Activated T-helper 1 cell treated with anti-CD3 and anti-CD28 coated beads, Interleukin-12 subunit alpha, Interleukin-12 subunit beta, Interleukin-2, Interleukin-4 antibody, amounts not matched to agents 30 ng/mL and 10 ng/mL and 1 ng/mL, durations not matched to agents 14 hours and 24 hours and 36 hours (primary cell): Measurements from ENCODE around the gene SLC10A4. TPM values are rescaled to one million over a fixed set of nuclear protein-coding genes. Genes with fewer than 3 reads are reported as not detected.
"Not testable (repeated sequence)": the region's sequence is repeated elsewhere in the genome, so short reads cannot be mapped to it uniquely, and the experiment has no call there.

Experiments used
- DNase-seq: peaks from one replicate; pipeline ENCODE4 v3.0.0; 2021; ENCODE audit warnings: low spot score
- H3K27ac Mint-ChIP-seq: one replicate; pipeline ENCODE4 v1.8.0; 2021; ENCODE audit warnings: mild to moderate bottlenecking, mixed read lengths
- H3K27me3 Mint-ChIP-seq: one replicate; pipeline ENCODE4 v1.8.0; 2022; ENCODE audit warnings: mild to moderate bottlenecking, moderate library complexity, mixed read lengths; ENCODE audit not compliant: insufficient read depth
- H3K36me3 Mint-ChIP-seq: one replicate; pipeline ENCODE4 v1.8.0; 2021; ENCODE audit warnings: low read depth, mixed read lengths
- H3K4me1 Mint-ChIP-seq: one replicate; pipeline ENCODE4 v1.8.0; 2021; ENCODE audit warnings: low read depth, mixed read lengths
- H3K4me3 Mint-ChIP-seq: one replicate; pipeline ENCODE4 v1.8.0; 2021; ENCODE audit warnings: mild to moderate bottlenecking, moderate library complexity, mixed read lengths
- H3K9me3 Mint-ChIP-seq: one replicate; pipeline ENCODE4 v1.8.0; 2021; ENCODE audit warnings: mixed read lengths
- intact Hi-C: fragments of 100-400 bp; cut with micrococcal nuclease; formaldehyde crosslinking; loops from one replicate; pipeline ENCODE4 v1.15.1; 2024
- total RNA-seq: library from RNA; stranded (reverse); gene quantifications from 2 replicates; pipeline ENCODE4 v1.2.3, GENCODE V29; 2022

Gene SLC10A4
- 0.10 TPM in 1 of 2 replicates, not detected in the other for total RNA-seq

GRCh38 chr4:48483006-48483776 lies at the start of gene SLC10A4:
TSS of gene SLC10A4 (plus strand) at chr4:48483343. CDS start at chr4:48483562, 219 bp downstream.
- H3K36me3 Mint-ChIP-seq: peaks cover 3% of the 10 kb centered on the region
- peak within 1 kb of the TSS; percentile 55 for H3K4me3 Mint-ChIP-seq
- H3K4me1 Mint-ChIP-seq: peaks cover 20% of the 10 kb centered on the region
- H3K27me3 Mint-ChIP-seq: peaks cover 69% of the 10 kb centered on the region
- intact Hi-C loops: no loop called here
- H3K9me3 Mint-ChIP-seq: no peaks in the 10 kb centered on the region
- no peak for DNase-seq
- no peak within 1 kb of the TSS for H3K27ac Mint-ChIP-seq

- peaks cover 8% of the 10 kb centered on the region for H3K4me1 Mint-ChIP-seq
- intact Hi-C loops: no loop called here
- H3K4me3 Mint-ChIP-seq: no peak overlapping the region
- H3K36me3 Mint-ChIP-seq: peaks cover 2% of the 10 kb centered on the region
- no peak overlapping the region for H3K27ac Mint-ChIP-seq
- no peak for DNase-seq
- no peaks in the 10 kb centered on the region for H3K9me3 Mint-ChIP-seq
- peaks cover 18% of the 10 kb centered on the region for H3K27me3 Mint-ChIP-seq
Measured at GRCh38 chr4:48436318-48436717, 46.8 kb upstream of the SLC10A4 start.

GRCh38 chr4:48439988-48440387 lies 43.2 kb upstream of the SLC10A4 start:
- intact Hi-C loops: no loop called here
- Mint-ChIP-seq H3K4me1 (no peaks in the 10 kb centered on the region), H3K4me3 (no peak overlapping the region)

GRCh38 chr4:48440914-48441313 lies 42.2 kb upstream of the SLC10A4 start:
- H3K27ac Mint-ChIP-seq, DNase-seq, H3K4me1 Mint-ChIP-seq, H3K4me3 Mint-ChIP-seq, H3K36me3 Mint-ChIP-seq, H3K9me3 Mint-ChIP-seq, intact Hi-C loops: not testable (repeated sequence)
- peaks cover 20% of the 10 kb centered on the region for H3K27me3 Mint-ChIP-seq

More at GRCh38 chr4:48439988-48440387, 43.2 kb upstream of the SLC10A4 start:
- no peak for DNase-seq
- Mint-ChIP-seq H3K27ac (no peak overlapping the region), H3K9me3 (no peaks in the 10 kb centered on the region), H3K36me3 (no peaks in the 10 kb centered on the region), H3K27me3 (peaks cover 20% of the 10 kb centered on the region)

- H3K4me3 Mint-ChIP-seq: no peak overlapping the region
- intact Hi-C loops: loop anchor here (1.0 kb wide), 2 partner anchors 101 to 518 kb away; no protein-coding TSS in a partner anchor
- no peaks in the 10 kb centered on the region for H3K36me3 Mint-ChIP-seq
- DNase-seq: no peak
- peaks cover 6% of the 10 kb centered on the region for H3K27me3 Mint-ChIP-seq
- H3K4me1 Mint-ChIP-seq: no peaks in the 10 kb centered on the region
- no peaks in the 10 kb centered on the region for H3K9me3 Mint-ChIP-seq
- no peak overlapping the region for H3K27ac Mint-ChIP-seq
Measured at GRCh38 chr4:48445704-48446103, 37.4 kb upstream of the SLC10A4 start.

- Mint-ChIP-seq H3K4me3 (no peak overlapping the region), H3K4me1 (no peaks in the 10 kb centered on the region), H3K27me3 (peaks cover 2% of the 10 kb centered on the region), H3K36me3 (no peaks in the 10 kb centered on the region), H3K9me3 (no peaks in the 10 kb centered on the region), H3K27ac (no peak overlapping the region)
- DNase-seq: no peak
- intact Hi-C loops: no loop called here
Measured at GRCh38 chr4:48446642-48447041, 36.5 kb upstream of the SLC10A4 start.

- Mint-ChIP-seq H3K27me3 (no peaks in the 10 kb centered on the region), H3K4me3 (no peak overlapping the region), H3K36me3 (no peaks in the 10 kb centered on the region), H3K9me3 (no peaks in the 10 kb centered on the region), H3K4me1 (no peaks in the 10 kb centered on the region), H3K27ac (no peak overlapping the region)
- DNase-seq: no peak
- intact Hi-C loops: no loop called here
Measured at GRCh38 chr4:48449151-48449550, 34.0 kb upstream of the SLC10A4 start.

- no peak overlapping the region for H3K4me3 Mint-ChIP-seq
- H3K9me3 Mint-ChIP-seq: no peaks in the 10 kb centered on the region
- DNase-seq: no peak
- H3K27ac Mint-ChIP-seq: no peak overlapping the region
- H3K4me1 Mint-ChIP-seq: no peaks in the 10 kb centered on the region
- no peaks in the 10 kb centered on the region for H3K36me3 Mint-ChIP-seq
- intact Hi-C loops: no loop called here
- H3K27me3 Mint-ChIP-seq: peaks cover 4% of the 10 kb centered on the region
Measured at GRCh38 chr4:48450740-48451139, 32.4 kb upstream of the SLC10A4 start.

- H3K9me3 Mint-ChIP-seq, H3K4me3 Mint-ChIP-seq, H3K36me3 Mint-ChIP-seq, intact Hi-C loops, DNase-seq, H3K27ac Mint-ChIP-seq, H3K27me3 Mint-ChIP-seq, H3K4me1 Mint-ChIP-seq: not testable (repeated sequence)
Measured at GRCh38 chr4:48451656-48452055, 31.5 kb upstream of the SLC10A4 start.

GRCh38 chr4:48454591-48454990 lies 28.6 kb upstream of the SLC10A4 start:
- no peaks in the 10 kb centered on the region for H3K9me3 Mint-ChIP-seq
- H3K27ac Mint-ChIP-seq: no peak overlapping the region
- DNase-seq: no peak
- intact Hi-C loops: no loop called here
- no peaks in the 10 kb centered on the region for H3K4me1 Mint-ChIP-seq
- peaks cover 13% of the 10 kb centered on the region for H3K27me3 Mint-ChIP-seq
- H3K36me3 Mint-ChIP-seq: no peaks in the 10 kb centered on the region
- no peak overlapping the region for H3K4me3 Mint-ChIP-seq

GRCh38 chr4:48461000-48461399 lies 22.1 kb upstream of the SLC10A4 start:
- Mint-ChIP-seq H3K36me3 (no peaks in the 10 kb centered on the region), H3K27me3 (peaks cover 7% of the 10 kb centered on the region), H3K4me1 (no peaks in the 10 kb centered on the region), H3K9me3 (no peaks in the 10 kb centered on the region), H3K27ac (no peak overlapping the region), H3K4me3 (no peak overlapping the region)
- DNase-seq: no peak
- intact Hi-C loops: no loop called here

- no peak for DNase-seq
- H3K9me3 Mint-ChIP-seq: no peaks in the 10 kb centered on the region
- intact Hi-C loops: no loop called here
- H3K4me3 Mint-ChIP-seq: no peak overlapping the region
- H3K27me3 Mint-ChIP-seq: peaks cover 6% of the 10 kb centered on the region
- H3K36me3 Mint-ChIP-seq: no peaks in the 10 kb centered on the region
- H3K27ac Mint-ChIP-seq: no peak overlapping the region
- no peaks in the 10 kb centered on the region for H3K4me1 Mint-ChIP-seq
Measured at GRCh38 chr4:48462363-48462762, 20.8 kb upstream of the SLC10A4 start.

GRCh38 chr4:48467442-48467841 lies 15.7 kb upstream of the SLC10A4 start:
- H3K27me3 Mint-ChIP-seq: peaks cover 7% of the 10 kb centered on the region
- H3K36me3 Mint-ChIP-seq: no peaks in the 10 kb centered on the region
- DNase-seq: no peak
- intact Hi-C loops: no loop called here
- no peaks in the 10 kb centered on the region for H3K4me1 Mint-ChIP-seq
- no peak overlapping the region for H3K27ac Mint-ChIP-seq
- H3K4me3 Mint-ChIP-seq: no peak overlapping the region
- no peaks in the 10 kb centered on the region for H3K9me3 Mint-ChIP-seq

- H3K36me3 Mint-ChIP-seq: no peaks in the 10 kb centered on the region
- H3K27ac Mint-ChIP-seq: no peak overlapping the region
- intact Hi-C loops: no loop called here
- no peaks in the 10 kb centered on the region for H3K4me1 Mint-ChIP-seq
- no peak for DNase-seq
- no peaks in the 10 kb centered on the region for H3K9me3 Mint-ChIP-seq
- no peak overlapping the region for H3K4me3 Mint-ChIP-seq
- peaks cover 7% of the 10 kb centered on the region for H3K27me3 Mint-ChIP-seq
Measured at GRCh38 chr4:48467891-48468290, 15.3 kb upstream of the SLC10A4 start.
